Brain microvascular endothelial cell (primary cell): Measurements from ENCODE around the gene MICAL1.

ENCODE experiments used
- DNase-seq: peaks from one replicate; pipeline ENCODE4 v3.0.0-alpha.2; 2020
- H3K27ac ChIP-seq: fragments of 250-450 bp; sonication (Bioruptor Pico); 2 replicates; pipeline ENCODE4 v1.5.1; 2020; ENCODE audit warnings: mild to moderate bottlenecking, moderate library complexity
- H3K27me3 ChIP-seq: fragments of 250-450 bp; sonication (Bioruptor Pico); replicated peaks from 2 replicates; pipeline ENCODE4 v1.5.1; 2020; ENCODE audit warnings: mild to moderate bottlenecking
- H3K36me3 ChIP-seq: fragments of 250-450 bp; sonication (Bioruptor Pico); replicated peaks from 2 replicates; pipeline ENCODE4 v1.5.1; 2020; ENCODE audit warnings: mild to moderate bottlenecking
- H3K4me3 ChIP-seq: 2 replicates; pipeline ENCODE4 v1.5.1; 2011; ENCODE audit warnings: low read depth, mild to moderate bottlenecking, control low read depth, low read length, moderate library complexity
- in situ Hi-C: cut with HindIII; loops from 2 replicates; pipeline ENCODE4 v1.10.0; 2017; ENCODE audit warnings: low sequenced_read_pairs, low pct_ligation_motif_present
- TF ChIP-seq, protein P1 (sequence below): IDR thresholded peaks from 2 replicates; pipeline ENCODE4 v1.5.1; 2011; ENCODE audit warnings: low read depth, mild to moderate bottlenecking, moderate library complexity, low read length, control low read depth, inconsistent platforms; ENCODE audit errors: missing control alignments

Gene MICAL1

GRCh38 chr6:109421184-109421583 lies 34.4 kb downstream of the MICAL1 start:
- DNase-seq, result no peak
- Histone ChIP-seq H3K27me3 (no peaks in the 10 kb centered on the region), H3K36me3 (no peaks in the 10 kb centered on the region), H3K27ac (no peak overlapping the region), H3K4me3 (no peak overlapping the region)
- in situ Hi-C loops, result no loop called here
- TF ChIP-seq, protein P1, sequence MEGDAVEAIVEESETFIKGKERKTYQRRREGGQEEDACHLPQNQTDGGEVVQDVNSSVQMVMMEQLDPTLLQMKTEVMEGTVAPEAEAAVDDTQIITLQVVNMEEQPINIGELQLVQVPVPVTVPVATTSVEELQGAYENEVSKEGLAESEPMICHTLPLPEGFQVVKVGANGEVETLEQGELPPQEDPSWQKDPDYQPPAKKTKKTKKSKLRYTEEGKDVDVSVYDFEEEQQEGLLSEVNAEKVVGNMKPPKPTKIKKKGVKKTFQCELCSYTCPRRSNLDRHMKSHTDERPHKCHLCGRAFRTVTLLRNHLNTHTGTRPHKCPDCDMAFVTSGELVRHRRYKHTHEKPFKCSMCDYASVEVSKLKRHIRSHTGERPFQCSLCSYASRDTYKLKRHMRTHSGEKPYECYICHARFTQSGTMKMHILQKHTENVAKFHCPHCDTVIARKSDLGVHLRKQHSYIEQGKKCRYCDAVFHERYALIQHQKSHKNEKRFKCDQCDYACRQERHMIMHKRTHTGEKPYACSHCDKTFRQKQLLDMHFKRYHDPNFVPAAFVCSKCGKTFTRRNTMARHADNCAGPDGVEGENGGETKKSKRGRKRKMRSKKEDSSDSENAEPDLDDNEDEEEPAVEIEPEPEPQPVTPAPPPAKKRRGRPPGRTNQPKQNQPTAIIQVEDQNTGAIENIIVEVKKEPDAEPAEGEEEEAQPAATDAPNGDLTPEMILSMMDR, result no peak

GRCh38 chr6:109420751-109421150 lies 34.8 kb downstream of the MICAL1 start:
- in situ Hi-C loops, result no loop called here
- no peaks in the 10 kb centered on the region for H3K36me3 ChIP-seq
- TF ChIP-seq, protein P1, result no peak
- no peaks in the 10 kb centered on the region for H3K27me3 ChIP-seq
- H3K27ac ChIP-seq, result no peak overlapping the region
- no peak for DNase-seq
- H3K4me3 ChIP-seq, result no peak overlapping the region

DNA sequence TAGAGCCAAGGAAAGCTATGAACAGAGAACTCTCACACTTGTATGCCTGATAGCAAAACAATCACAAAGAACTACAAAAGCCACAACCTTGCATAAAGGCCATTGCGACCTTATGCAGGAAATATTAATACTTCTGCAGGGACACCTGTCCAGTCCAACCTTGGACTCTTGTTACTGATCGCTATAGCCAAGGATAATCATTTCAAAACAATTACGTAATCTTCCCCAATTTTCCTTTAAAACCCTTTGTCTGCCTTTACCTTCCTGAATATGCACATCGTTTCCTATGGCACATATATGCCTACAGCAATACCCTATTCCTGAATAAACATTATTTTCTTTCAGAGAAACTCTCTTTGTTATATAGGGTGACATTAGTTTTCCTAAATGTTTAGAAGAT lies 37.9 kb downstream of the MICAL1 start:
- H3K4me3 ChIP-seq, result no peak overlapping the region
- no peaks in the 10 kb centered on the region for H3K36me3 ChIP-seq
- DNase-seq, result no peak
- no peak overlapping the region for H3K27ac ChIP-seq
- in situ Hi-C loops, result no loop called here
- TF ChIP-seq, protein P1, result no peak
- H3K27me3 ChIP-seq, result no peaks in the 10 kb centered on the region

DNA sequence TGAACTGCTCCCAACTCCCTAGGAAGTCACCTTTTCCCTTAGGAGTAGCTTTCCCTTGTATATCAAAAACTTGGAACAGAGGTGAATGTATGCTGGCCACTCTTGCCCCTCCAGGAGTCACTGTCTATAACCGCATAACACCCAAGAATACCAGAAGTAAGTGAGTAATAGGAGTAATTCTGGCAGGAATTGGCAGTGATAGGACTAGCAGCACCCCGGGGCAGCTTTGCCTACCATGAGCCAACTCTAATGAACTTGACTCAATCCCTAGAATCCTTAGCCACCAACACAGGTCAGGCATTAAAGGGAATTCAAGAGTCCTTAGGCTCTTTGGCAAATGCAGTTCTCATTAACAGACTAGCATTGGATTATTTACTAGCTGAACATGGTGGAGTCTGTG lies 44.5 kb downstream of the MICAL1 start:
- H3K27me3 ChIP-seq, result no peaks in the 10 kb centered on the region
- TF ChIP-seq, protein P1, result no peak

DNA sequence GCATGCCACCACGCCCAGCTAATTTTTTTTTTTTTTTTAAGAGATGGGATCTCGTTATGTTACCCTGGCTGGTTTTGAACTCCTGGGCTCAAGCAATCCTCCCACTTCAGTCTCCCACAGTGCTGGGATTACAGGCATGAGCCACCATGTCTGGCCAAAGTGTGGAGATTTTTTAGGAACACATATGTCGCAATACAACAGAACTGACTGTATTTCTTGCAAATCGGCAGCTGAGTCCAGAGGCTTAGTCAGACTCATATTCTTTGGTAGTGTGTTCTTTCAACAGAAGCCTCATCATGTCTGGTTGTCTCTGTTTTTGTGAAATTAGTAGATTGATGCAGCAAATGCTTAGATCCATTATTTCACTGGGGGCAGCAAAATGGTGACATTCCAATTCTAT lies 49.4 kb downstream of the MICAL1 start:
- no peaks in the 10 kb centered on the region for H3K36me3 ChIP-seq
- in situ Hi-C loops, result no loop called here
- TF ChIP-seq, protein P1, result no peak
- no peak overlapping the region for H3K27ac ChIP-seq
- DNase-seq, result no peak
- H3K27me3 ChIP-seq, result no peaks in the 10 kb centered on the region
- H3K4me3 ChIP-seq, result no peak overlapping the region

More for the DNA sequence above, 44.5 kb downstream of the MICAL1 start:
- Histone ChIP-seq H3K4me3 (no peak overlapping the region), H3K36me3 (no peaks in the 10 kb centered on the region), H3K27ac (no peak overlapping the region)
- in situ Hi-C loops, result no loop called here
- no peak for DNase-seq

GRCh38 chr6:109397020-109397419 lies 58.6 kb downstream of the MICAL1 start:
- Histone ChIP-seq H3K27me3 (no peaks in the 10 kb centered on the region), H3K27ac (no peak overlapping the region), H3K36me3 (no peaks in the 10 kb centered on the region), H3K4me3 (no peak overlapping the region)
- no peak for DNase-seq
- TF ChIP-seq, protein P1, result peak; percentile 42
- in situ Hi-C loops, result no loop called here
